IMR-90 (cell line): Measurements from ENCODE around the gene DOCK4. TPM values are rescaled to one million over a fixed set of nuclear protein-coding genes. Genes with fewer than 3 reads are reported as not detected.

Source experiments
- ATAC-seq: fragments of 200-7000 bp; cut with Tn5 transposase; 2 replicates; pipeline ENCODE4 v1.9.1; 2020; ENCODE audit warnings: low read depth, mild to moderate bottlenecking, moderate library complexity
- BruUV-seq: library from RNA; stranded (reverse); fragments of 400-500 nt; replicated peaks from 2 replicates; lab custom pipeline; 2021; lab: Mats Ljungman, UMichigan
- CTCF ChIA-PET: fragments of 300-600 bp; formaldehyde crosslinking; extraction: SDS; loops from one replicate; lab custom pipeline; 2021; ENCODE audit warnings: antibody characterized with exemption; lab: Yijun Ruan, JAX
- POLR2A ChIA-PET: fragments of 300-600 bp; sonication (Branson Sonifier 250); formaldehyde crosslinking; loops from one replicate; lab custom pipeline; 2022; ENCODE audit warnings: antibody characterized with exemption; ENCODE audit not compliant: unreplicated experiment; lab: Charles Lee
- DNase-seq: peaks from one replicate; pipeline ENCODE4 v3.0.0; 2013
- H2AFZ ChIP-seq: replicated peaks from 2 replicates; pipeline ENCODE3; 2013; ENCODE audit warnings: low read length, mild to moderate bottlenecking; ENCODE audit not compliant: poor library complexity
- H2AK5ac ChIP-seq: 2 replicates; pipeline ENCODE4 v1.6.1; 2013; ENCODE audit warnings: low read depth, low read length, inconsistent platforms
- H2AK9ac ChIP-seq: replicated peaks from 2 replicates; pipeline ENCODE3; 2013; ENCODE audit warnings: mild to moderate bottlenecking, low read depth, low read length, moderate library complexity; ENCODE audit not compliant: poor library complexity
- H2BK120ac ChIP-seq: 2 replicates; pipeline ENCODE4 v1.6.1; 2013; ENCODE audit warnings: low read depth, low read length, inconsistent platforms
- H2BK15ac ChIP-seq: 3 replicates; pipeline ENCODE4 v1.6.1; 2013; ENCODE audit warnings: low read depth, low read length, inconsistent platforms
- H2BK20ac ChIP-seq: 2 replicates; pipeline ENCODE4 v1.6.1; 2013; ENCODE audit warnings: low read depth, mild to moderate bottlenecking, inconsistent platforms, low read length, moderate library complexity
- H2BK5ac ChIP-seq: 2 replicates; pipeline ENCODE4 v1.6.1; 2013; ENCODE audit warnings: mild to moderate bottlenecking, low read depth, low read length, inconsistent platforms; ENCODE audit not compliant: poor library complexity, severe bottlenecking
- H3K14ac ChIP-seq: replicated peaks from 2 replicates; pipeline ENCODE4 v1.6.1; 2013; ENCODE audit warnings: low read depth, low read length, inconsistent platforms
- H3K18ac ChIP-seq: 2 replicates; pipeline ENCODE4 v1.6.1; 2013; ENCODE audit warnings: low read depth, low read length, control low read depth
- H3K23ac ChIP-seq: 2 replicates; pipeline ENCODE4 v1.6.1; 2013; ENCODE audit warnings: low read depth, low read length, inconsistent platforms
- H3K27ac ChIP-seq: 2 replicates; pipeline ENCODE4 v1.5.1; 2013; ENCODE audit warnings: mild to moderate bottlenecking, control low read depth, low read length; ENCODE audit not compliant: insufficient read depth
- H3K27me3 ChIP-seq: 2 replicates; pipeline ENCODE4 v1.6.1; 2013; ENCODE audit warnings: low read length; ENCODE audit not compliant: control insufficient read depth, insufficient read depth
- H3K36me3 ChIP-seq: 2 replicates; pipeline ENCODE4 v1.6.1; 2013; ENCODE audit warnings: low read length, mixed read lengths; ENCODE audit not compliant: control insufficient read depth, insufficient read depth
- H3K4ac ChIP-seq: 2 replicates; pipeline ENCODE4 v1.6.1; 2013; ENCODE audit warnings: low read depth, low read length, inconsistent platforms
- H3K4me1 ChIP-seq: 2 replicates; pipeline ENCODE4 v1.6.1; 2013; ENCODE audit warnings: low read length, mixed read lengths; ENCODE audit not compliant: control insufficient read depth, insufficient read depth
- H3K4me2 ChIP-seq: 2 replicates; pipeline ENCODE4 v1.6.1; 2013; ENCODE audit warnings: low read depth, mild to moderate bottlenecking, control low read depth, low read length, moderate library complexity
- H3K4me3 ChIP-seq: 2 replicates; pipeline ENCODE4 v1.5.1; 2013; ENCODE audit warnings: low read depth, mild to moderate bottlenecking, control low read depth, low read length, moderate library complexity; ENCODE audit not compliant: insufficient read depth
- H3K56ac ChIP-seq: 2 replicates; pipeline ENCODE4 v1.6.1; 2013; ENCODE audit warnings: low read length, inconsistent platforms; ENCODE audit not compliant: insufficient read depth; ENCODE audit errors: extremely low read depth
- H3K79me1 ChIP-seq, 2 experiments: 2 replicates each; pipeline ENCODE4 v1.6.1; 2013; ENCODE audit warnings: low read length in 2 of 2, inconsistent platforms in 1 of 2, low read depth in 1 of 2
- H3K9ac ChIP-seq: 2 replicates; pipeline ENCODE4 v1.6.1; 2013; ENCODE audit warnings: low read depth, low read length, control low read depth
- H3K9me1 ChIP-seq: 2 replicates; pipeline ENCODE4 v1.6.1; 2013; ENCODE audit warnings: low read length, inconsistent platforms; ENCODE audit not compliant: insufficient read depth
- H3K9me3 ChIP-seq: 2 replicates; pipeline ENCODE4 v1.6.1; 2013; ENCODE audit warnings: low read length; ENCODE audit not compliant: control insufficient read depth, insufficient read depth
- H4K20me1 ChIP-seq: 2 replicates; pipeline ENCODE4 v1.6.1; 2013; ENCODE audit warnings: low read length, inconsistent platforms; ENCODE audit not compliant: insufficient read depth
- H4K5ac ChIP-seq: 2 replicates; pipeline ENCODE4 v1.6.1; 2013; ENCODE audit warnings: mild to moderate bottlenecking, low read depth, low read length, control low read depth
- H4K8ac ChIP-seq, 2 experiments: 2 replicates each; pipeline ENCODE4 v1.6.1; 2013; ENCODE audit warnings: low read depth in 2 of 2, low read length in 2 of 2, control low read depth in 1 of 2, inconsistent platforms in 1 of 2
- H4K91ac ChIP-seq: 2 replicates; pipeline ENCODE4 v1.6.1; 2013; ENCODE audit warnings: low read depth, low read length, inconsistent platforms; ENCODE audit not compliant: insufficient read depth
- BHLHE40 ChIP-seq: fragments of 150-350 bp; IDR thresholded peaks from 2 replicates; pipeline ENCODE4 v1.6.1; 2016; ENCODE audit warnings: mild to moderate bottlenecking, low read depth, low read length
- CTCF ChIP-seq: conservative IDR thresholded peaks from 2 replicates; pipeline ENCODE4 v1.5.1; 2012; ENCODE audit warnings: mild to moderate bottlenecking, low read depth, low read length, improper control_type of control experiment
- MAZ ChIP-seq: IDR thresholded peaks from 2 replicates; pipeline ENCODE4 v1.6.1; 2012; ENCODE audit warnings: low read depth, mild to moderate bottlenecking, low read length, improper control_type of control experiment, moderate library complexity, borderline replicate concordance
- RFX5 ChIP-seq: IDR thresholded peaks from 2 replicates; pipeline ENCODE4 v1.8.0; 2012; ENCODE audit warnings: low read depth, mild to moderate bottlenecking, low read length, moderate library complexity
- WGBS, 2 experiments: methylation state at CpG; one replicate each; pipeline versions ENCODE4 v1.1.5 to v1.1.7; 2013; ENCODE audit warnings: missing lambda C conversion rate in 2 of 2; ENCODE audit not compliant: insufficient read length in 1 of 2; ENCODE audit errors: extremely low coverage in 2 of 2; 5-methylcytosine and 5-hydroxymethylcytosine counted together
- dilution Hi-C: fragments of 300-500 bp; cut with HindIII; formaldehyde crosslinking; loops from one replicate; pipeline ENCODE4 v1.14.3; 2018; ENCODE audit warnings: low sequenced_read_pairs; ENCODE audit not compliant: unreplicated experiment
- in situ Hi-C: fragments of 300-500 bp; cut with MboI; formaldehyde crosslinking; loops from 3 replicates; pipeline ENCODE4 v1.14.3; 2019; ENCODE audit warnings: low sequenced_read_pairs, inconsistent platforms, mixed read lengths
- intact Hi-C: fragments of 100-400 bp; cut with micrococcal nuclease; formaldehyde crosslinking; loops from 2 replicates; pipeline ENCODE4 v1.10.0; 2022
- polyA plus RNA-seq, 3 experiments: library from polyadenylated mRNA; depleted of rRNA; stranded (reverse); fragments of >200 nt; gene quantifications; 2 replicates each; pipeline ENCODE4 v1.2.3, GENCODE V29; 2012; ENCODE audit warnings: low replicate concordance in 1 of 3
- total RNA-seq: library from RNA; depleted of rRNA; stranded (reverse); fragments of >200 nt; gene quantifications from 2 replicates; pipeline ENCODE4 v1.2.3, GENCODE V29; 2012

The DOCK4 gene
- total and polyA plus RNA-seq, 2 of the 4 experiments (the other 2 are of a cell fraction): 4.4 to 12.2 TPM

- H3K27ac ChIP-seq: no peak overlapping the region
- no peak overlapping the region for H2AFZ ChIP-seq
- peaks cover 1% of the 10 kb centered on the region; the same call in 1 of the 2 replicates for H3K4me1 ChIP-seq
- no peak for ATAC-seq
- TF ChIP-seq CTCF (no peak), MAZ (no peak), BHLHE40 (no peak), RFX5 (no peak)
- H4K20me1 ChIP-seq: no peaks in the 10 kb centered on the region
- H3K4me3 ChIP-seq: no peak overlapping the region
- in situ Hi-C loops: no loop called here
- no peak overlapping the region for H3K9ac ChIP-seq
- DNase-seq: no peak
- no peak overlapping the region for H3K18ac ChIP-seq
- H2BK20ac ChIP-seq: no peak overlapping the region
- H4K5ac ChIP-seq: no peak overlapping the region
- H3K56ac ChIP-seq: no peak overlapping the region
- no TSS peak for BruUV-seq
- H2BK5ac ChIP-seq: no peak overlapping the region
- no peak overlapping the region for H2BK15ac ChIP-seq
- no peak overlapping the region for H4K91ac ChIP-seq
- no peaks in the 10 kb centered on the region for H3K79me1 ChIP-seq
- no peaks in the 10 kb centered on the region for H3K9me3 ChIP-seq
- H2AK9ac ChIP-seq: no peak overlapping the region
- no peaks in the 10 kb centered on the region for H3K9me1 ChIP-seq
- H3K23ac ChIP-seq: no peak overlapping the region
- no CpG with 5 or more reads among the region's 2 CpGs for WGBS, 2 experiments
- no peak overlapping the region for H3K14ac ChIP-seq
- H2BK120ac ChIP-seq: no peak overlapping the region
- no peak overlapping the region for H3K4me2 ChIP-seq
- no peak overlapping the region for H3K4ac ChIP-seq
- dilution Hi-C loops: no loop called here
- H3K36me3 ChIP-seq: no peaks in the 10 kb centered on the region
- no peak overlapping the region for H4K8ac ChIP-seq
- ChIA-PET POLR2A (no interaction called here), CTCF (no interaction called here)
- intact Hi-C loops: no loop called here
- H3K27me3 ChIP-seq: no peaks in the 10 kb centered on the region
- H2AK5ac ChIP-seq: no peak overlapping the region
These were observed 527.2 kb downstream of the DOCK4 start for GRCh38 chr7:111678986-111679385.
